Fibroblast of the aortic adventitia (primary cell): ENCODE results near the gene TNK1. TPM values are rescaled to one million over a fixed set of nuclear protein-coding genes. Genes with fewer than 3 reads are reported as not detected.

Source experiments
- DNase-seq: peaks from one replicate; pipeline ENCODE4 v3.0.0-alpha.2; 2010; ENCODE audit warnings: low read depth
- H3K4me3 ChIP-seq: 2 replicates; pipeline ENCODE4 v1.5.1; 2011; ENCODE audit warnings: low read depth, mild to moderate bottlenecking, control low read depth, low read length, moderate library complexity
- total RNA-seq: library from RNA; depleted of rRNA; stranded (reverse); fragments of >200 nt; gene quantifications from 2 replicates; pipeline ENCODE4 v1.2.3, GENCODE V29; 2012; ENCODE audit warnings: low replicate concordance
- TF ChIP-seq, protein P1 (sequence below): IDR thresholded peaks from 2 replicates; pipeline ENCODE4 v1.5.1; 2011; ENCODE audit warnings: mild to moderate bottlenecking, low read length, control low read depth, inconsistent platforms; ENCODE audit not compliant: insufficient read depth

Gene TNK1
- total RNA-seq, 1 donor: under 0.01 TPM

DNA sequence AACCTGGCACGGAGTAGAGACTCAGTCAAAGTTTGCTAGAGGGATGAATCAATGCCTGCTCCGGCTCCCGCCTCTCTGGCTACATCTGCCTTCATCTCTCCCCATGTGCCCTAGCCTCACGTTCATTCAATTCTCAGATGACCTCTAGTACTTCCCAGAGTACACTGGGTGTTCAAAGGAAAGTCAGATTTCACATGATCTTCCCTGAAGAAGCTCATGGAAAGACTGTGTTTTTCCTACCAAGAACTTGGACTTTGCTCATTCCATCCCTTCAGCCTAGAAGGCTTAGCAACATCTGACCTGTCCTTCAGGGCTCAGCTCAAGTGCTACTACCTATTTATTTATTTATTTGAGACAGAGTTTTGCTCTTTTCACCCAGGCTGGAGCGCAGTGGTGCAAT, 11.1 kb upstream of the TNK1 start:
- H3K4me3 ChIP-seq: no peak overlapping the region
- TF ChIP-seq, protein P1, sequence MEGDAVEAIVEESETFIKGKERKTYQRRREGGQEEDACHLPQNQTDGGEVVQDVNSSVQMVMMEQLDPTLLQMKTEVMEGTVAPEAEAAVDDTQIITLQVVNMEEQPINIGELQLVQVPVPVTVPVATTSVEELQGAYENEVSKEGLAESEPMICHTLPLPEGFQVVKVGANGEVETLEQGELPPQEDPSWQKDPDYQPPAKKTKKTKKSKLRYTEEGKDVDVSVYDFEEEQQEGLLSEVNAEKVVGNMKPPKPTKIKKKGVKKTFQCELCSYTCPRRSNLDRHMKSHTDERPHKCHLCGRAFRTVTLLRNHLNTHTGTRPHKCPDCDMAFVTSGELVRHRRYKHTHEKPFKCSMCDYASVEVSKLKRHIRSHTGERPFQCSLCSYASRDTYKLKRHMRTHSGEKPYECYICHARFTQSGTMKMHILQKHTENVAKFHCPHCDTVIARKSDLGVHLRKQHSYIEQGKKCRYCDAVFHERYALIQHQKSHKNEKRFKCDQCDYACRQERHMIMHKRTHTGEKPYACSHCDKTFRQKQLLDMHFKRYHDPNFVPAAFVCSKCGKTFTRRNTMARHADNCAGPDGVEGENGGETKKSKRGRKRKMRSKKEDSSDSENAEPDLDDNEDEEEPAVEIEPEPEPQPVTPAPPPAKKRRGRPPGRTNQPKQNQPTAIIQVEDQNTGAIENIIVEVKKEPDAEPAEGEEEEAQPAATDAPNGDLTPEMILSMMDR: no peak
- DNase-seq: no peak

DNA sequence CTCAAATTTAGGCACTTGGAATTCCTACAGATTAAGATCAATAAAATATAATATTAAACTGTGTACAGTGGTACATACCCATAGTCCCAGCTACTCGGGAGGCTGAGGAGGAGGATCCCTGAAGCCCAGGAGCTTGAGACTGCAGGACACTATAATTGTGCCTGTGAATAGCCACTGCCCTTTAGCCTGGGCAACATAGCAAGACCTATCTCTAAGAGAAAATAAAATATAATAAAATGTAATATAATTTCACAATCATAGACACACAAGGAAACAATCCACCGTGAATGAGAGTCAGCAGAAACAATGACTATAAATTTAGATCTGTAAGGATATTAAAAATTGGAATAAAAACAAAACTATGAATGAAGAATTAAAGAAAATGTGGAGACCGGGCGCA, 10.0 kb upstream of the TNK1 start:
- TF ChIP-seq, protein P1: no peak
- DNase-seq: no peak
- H3K4me3 ChIP-seq: no peak overlapping the region

- DNase-seq: no peak
- no peak overlapping the region for H3K4me3 ChIP-seq
- TF ChIP-seq, protein P1: no peak
Observed at GRCh38 chr17:7374353-7374752, 6.5 kb upstream of the TNK1 start.

DNA sequence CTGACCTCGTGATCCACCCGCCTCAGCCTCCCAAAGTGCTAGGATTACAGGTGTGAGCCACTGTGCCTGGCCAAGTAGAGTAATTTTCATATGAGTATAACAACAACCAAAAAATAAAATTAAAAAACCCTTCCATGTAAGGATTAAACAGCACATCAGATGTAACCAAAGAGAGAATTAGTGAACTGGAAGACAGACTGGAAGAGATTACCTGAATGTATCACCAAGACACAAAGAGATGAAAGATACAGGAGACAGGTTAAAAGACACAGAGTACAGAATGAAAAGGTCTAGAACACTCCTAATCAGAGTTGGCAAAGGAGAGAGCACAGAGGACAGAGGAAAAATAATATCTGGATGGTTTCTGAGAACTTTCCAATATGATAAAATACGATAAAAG, 1.8 kb upstream of the TNK1 start:
- TF ChIP-seq, protein P1: no peak
- no peak for DNase-seq
- H3K4me3 ChIP-seq: no peak overlapping the region

GRCh38 chr17:7380321-7380720, 568 bp upstream of the TNK1 start:
- H3K4me3 ChIP-seq: no peak overlapping the region

GRCh38 chr17:7382901-7383300, 2.0 kb downstream of the TNK1 start:
- no peak overlapping the region for H3K4me3 ChIP-seq
- TF ChIP-seq, protein P1: no peak
- no peak for DNase-seq

More at GRCh38 chr17:7380321-7380720, 568 bp upstream of the TNK1 start:
- TF ChIP-seq, protein P1: no peak
- peak; percentile 74 for DNase-seq

DNA sequence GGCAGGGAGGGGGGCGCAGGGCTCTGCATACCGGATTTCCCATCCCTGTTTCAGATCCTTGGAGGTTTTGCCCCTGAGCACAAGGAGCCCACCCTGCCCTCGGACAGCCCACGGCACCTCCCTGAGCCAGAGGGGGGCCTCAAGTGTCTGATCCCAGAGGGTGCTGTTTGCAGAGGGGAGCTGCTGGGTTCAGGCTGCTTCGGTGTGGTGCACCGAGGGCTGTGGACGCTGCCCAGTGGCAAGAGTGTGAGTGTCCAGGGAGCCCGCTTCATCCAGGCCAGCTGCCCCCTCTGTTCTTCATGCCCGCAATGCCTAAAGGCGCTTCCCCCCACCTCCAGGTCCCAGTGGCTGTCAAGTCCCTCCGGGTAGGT, 2.5 kb downstream of the TNK1 start:
- H3K4me3 ChIP-seq: no peak overlapping the region
- TF ChIP-seq, protein P1: no peak
- DNase-seq: no peak
